ENCODE data around the gene SLC4A9. TPM values are rescaled to one million over a fixed set of nuclear protein-coding genes. Genes with fewer than 3 reads are reported as not detected.

Gene SLC4A9
- total and polyA plus RNA-seq, 2 experiments from 2014 or later: 0.07 to 0.53 TPM

DNA sequence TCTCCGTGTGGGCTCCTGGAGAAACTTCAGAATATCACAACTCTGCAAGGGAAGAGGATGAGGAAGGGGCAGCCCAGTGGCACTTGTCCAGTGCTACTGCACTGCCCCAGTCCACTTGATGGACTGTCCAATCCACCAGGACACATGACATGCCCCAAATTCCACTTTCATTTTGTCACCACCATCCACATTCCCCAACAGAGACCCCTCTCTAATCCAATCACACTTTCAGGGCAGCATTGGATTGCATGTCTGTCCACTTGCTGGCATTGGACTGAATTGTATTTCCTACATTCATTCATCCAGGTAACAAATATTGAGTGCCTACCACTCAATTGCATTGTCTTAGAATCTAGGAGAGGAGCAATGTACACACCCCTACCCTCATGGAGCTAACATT is 28.4 kb upstream of the SLC4A9 start:
- Histone ChIP-seq H3K27me3 (no peaks in the 10 kb centered on the region), H3K79me2 (no peaks in the 10 kb centered on the region), H3K9me3 (ENCODE audit: low read depth) (no peaks in the 10 kb centered on the region), H3K9me2 (replicated peaks; ENCODE audit: insufficient read depth) (no peaks in the 10 kb centered on the region), H3K4me1 (ENCODE audit: insufficient read depth) (peaks cover 8% of the 10 kb centered on the region), H4K20me1 (ENCODE audit: insufficient read depth, poor library complexity, severe bottlenecking) (no peaks in the 10 kb centered on the region), H3K27ac (no peak overlapping the region), H2AFZ (no peak overlapping the region), H3K36me3 (replicated peaks; ENCODE audit: insufficient read depth, low read depth) (no peaks in the 10 kb centered on the region), H3K4me2 (no peak overlapping the region), H3K4me3 (no peak overlapping the region)
- no peak for DNase-seq (ENCODE audit: low spot score)
- TF ChIP-seq EZH2 (IDR thresholded peaks at IDR 0.05; ENCODE audit: borderline replicate concordance): no peak
- no peak for TF ChIP-seq CTCF (IDR thresholded peaks at IDR 0.05; ENCODE audit: poor library complexity)
- TF ChIP-seq EZH2phosphoT487 (IDR thresholded peaks at IDR 0.05; ENCODE audit: low read depth, severe bottlenecking, unreplicated experiment): no peak
- 83% methylated on average over 1 of the region's 1 CpG for WGBS (ENCODE audit: low lambda C conversion rate, missing lambda C conversion rate)

DNA sequence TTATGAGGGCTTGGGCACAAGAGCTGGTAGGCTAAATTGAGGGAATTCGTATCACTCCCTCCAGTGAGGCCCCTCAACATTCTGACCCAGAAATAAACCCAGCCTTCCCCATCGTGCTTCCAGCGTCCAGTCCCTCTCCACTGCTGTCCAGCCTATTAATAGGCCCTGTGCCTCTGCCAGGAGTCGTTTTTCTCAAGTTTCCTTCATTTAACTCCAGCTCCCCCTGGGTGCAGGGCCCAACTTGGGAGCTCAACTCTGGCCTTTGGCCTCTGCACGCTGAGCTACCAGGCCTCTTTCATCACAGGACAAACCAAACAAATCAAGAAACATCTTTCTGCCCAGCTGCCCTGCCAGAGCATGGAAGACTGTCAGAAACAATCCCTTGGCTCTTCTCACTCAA is 23.6 kb upstream of the SLC4A9 start:
- no peak for DNase-seq (ENCODE audit: low spot score)
- Histone ChIP-seq H3K9me3 (ENCODE audit: low read depth) (no peaks in the 10 kb centered on the region), H3K27ac (peak overlapping the region; percentile 20), H3K79me2 (no peaks in the 10 kb centered on the region), H3K27me3 (no peaks in the 10 kb centered on the region), H4K20me1 (ENCODE audit: insufficient read depth, poor library complexity, severe bottlenecking) (no peaks in the 10 kb centered on the region), H3K9me2 (replicated peaks; ENCODE audit: insufficient read depth) (no peaks in the 10 kb centered on the region), H3K4me3 (no peak overlapping the region), H3K4me2 (no peak overlapping the region), H2AFZ (no peak overlapping the region), H3K4me1 (ENCODE audit: insufficient read depth) (no peaks in the 10 kb centered on the region), H3K36me3 (replicated peaks; ENCODE audit: insufficient read depth, low read depth) (no peaks in the 10 kb centered on the region)
- TF ChIP-seq EZH2 (IDR thresholded peaks at IDR 0.05; ENCODE audit: borderline replicate concordance): no peak
- no peak for TF ChIP-seq EZH2phosphoT487 (IDR thresholded peaks at IDR 0.05; ENCODE audit: low read depth, severe bottlenecking, unreplicated experiment)
- no peak for TF ChIP-seq CTCF (IDR thresholded peaks at IDR 0.05; ENCODE audit: poor library complexity)
- WGBS (ENCODE audit: low lambda C conversion rate, missing lambda C conversion rate): 64% methylated on average over 5 of the region's 5 CpGs

- H3K9me2 ChIP-seq (replicated peaks; ENCODE audit: insufficient read depth): no peaks in the 10 kb centered on the region
- H3K36me3 ChIP-seq (replicated peaks; ENCODE audit: insufficient read depth, low read depth): no peaks in the 10 kb centered on the region
- H3K4me2 ChIP-seq: no peak overlapping the region
- no peak overlapping the region for H2AFZ ChIP-seq
- H3K9me3 ChIP-seq (ENCODE audit: low read depth): no peaks in the 10 kb centered on the region
- no peaks in the 10 kb centered on the region for H3K79me2 ChIP-seq
- no peaks in the 10 kb centered on the region for H3K27me3 ChIP-seq
- H3K4me3 ChIP-seq: no peak overlapping the region
- no peaks in the 10 kb centered on the region for H4K20me1 ChIP-seq (ENCODE audit: insufficient read depth, poor library complexity, severe bottlenecking)
- DNase-seq (ENCODE audit: low spot score): no peak
- no peaks in the 10 kb centered on the region for H3K4me1 ChIP-seq (ENCODE audit: insufficient read depth)
- WGBS (ENCODE audit: low lambda C conversion rate, missing lambda C conversion rate): 96% methylated on average over 1 of the region's 1 CpG
- TF ChIP-seq EZH2phosphoT487 (IDR thresholded peaks at IDR 0.05; ENCODE audit: low read depth, severe bottlenecking, unreplicated experiment): no peak
- no peak for TF ChIP-seq EZH2 (IDR thresholded peaks at IDR 0.05; ENCODE audit: borderline replicate concordance)
- TF ChIP-seq CTCF (IDR thresholded peaks at IDR 0.05; ENCODE audit: poor library complexity): no peak
- H3K27ac ChIP-seq: no peak overlapping the region
Observed at GRCh38 chr5:140337880-140338279, 22.1 kb upstream of the SLC4A9 start.

DNA sequence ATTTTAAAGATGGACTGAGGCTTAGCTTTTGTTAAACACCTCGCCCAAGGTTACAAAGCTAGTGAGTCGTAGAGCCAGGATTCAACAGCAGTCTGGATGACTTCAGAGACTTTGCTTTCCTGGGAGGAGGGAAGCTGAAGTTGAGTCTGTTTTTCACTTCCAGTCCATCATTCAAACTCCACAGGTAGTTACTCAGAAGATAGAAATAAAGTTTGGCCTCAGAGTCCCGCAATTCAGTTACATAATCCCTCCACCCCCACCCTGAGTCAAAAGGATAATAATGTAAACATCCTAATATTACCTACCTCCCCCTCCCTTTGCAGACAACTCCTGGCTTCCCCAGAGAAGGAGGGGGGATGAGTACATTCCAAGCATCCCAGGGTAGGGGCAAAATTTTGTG is 21.7 kb upstream of the SLC4A9 start:
- H3K27me3 ChIP-seq: no peaks in the 10 kb centered on the region
- no peak overlapping the region for H2AFZ ChIP-seq
- H3K4me3 ChIP-seq: no peak overlapping the region
- H3K27ac ChIP-seq: no peak overlapping the region
- no peak for TF ChIP-seq EZH2phosphoT487 (IDR thresholded peaks at IDR 0.05; ENCODE audit: low read depth, severe bottlenecking, unreplicated experiment)
- no peak for TF ChIP-seq CTCF (IDR thresholded peaks at IDR 0.05; ENCODE audit: poor library complexity)
- no peak for TF ChIP-seq EZH2 (IDR thresholded peaks at IDR 0.05; ENCODE audit: borderline replicate concordance)
- no peaks in the 10 kb centered on the region for H3K4me1 ChIP-seq (ENCODE audit: insufficient read depth)
- WGBS (ENCODE audit: low lambda C conversion rate, missing lambda C conversion rate): 64% methylated on average over 3 of the region's 3 CpGs
- H3K79me2 ChIP-seq: no peaks in the 10 kb centered on the region
- H3K9me3 ChIP-seq (ENCODE audit: low read depth): no peaks in the 10 kb centered on the region
- H3K9me2 ChIP-seq (replicated peaks; ENCODE audit: insufficient read depth): no peaks in the 10 kb centered on the region
- H3K36me3 ChIP-seq (replicated peaks; ENCODE audit: insufficient read depth, low read depth): no peaks in the 10 kb centered on the region
- H4K20me1 ChIP-seq (ENCODE audit: insufficient read depth, poor library complexity, severe bottlenecking): no peaks in the 10 kb centered on the region
- DNase-seq (ENCODE audit: low spot score): no peak
- H3K4me2 ChIP-seq: no peak overlapping the region

Measured in hepatocyte (in vitro differentiated cells).